Left ventricle myocardium inferior (tissue), 1 donor: Measurements from ENCODE around the gene PCCA. TPM values are rescaled to one million over a fixed set of nuclear protein-coding genes. Genes with fewer than 3 reads are reported as not detected.

Experiments
- DNase-seq: peaks from one replicate; pipeline ENCODE4 v3.0.0-alpha.2; 2020
- H3K27ac ChIP-seq: fragments of 200-600 bp; replicated peaks from 2 replicates; pipeline ENCODE4 v1.8.0; 2021
- H3K27me3 ChIP-seq: fragments of 200-600 bp; 2 replicates; pipeline ENCODE4 v1.8.0; 2021; ENCODE audit warnings: low read depth
- H3K36me3 ChIP-seq: fragments of 200-600 bp; 2 replicates; pipeline ENCODE4 v1.8.0; 2021
- H3K4me1 ChIP-seq: fragments of 200-600 bp; 2 replicates; pipeline ENCODE4 v1.8.0; 2021
- H3K4me3 ChIP-seq: fragments of 200-600 bp; 2 replicates; pipeline ENCODE4 v1.8.0; 2021; ENCODE audit warnings: mild to moderate bottlenecking, moderate library complexity
- H3K9me3 ChIP-seq: fragments of 200-600 bp; replicated peaks from 2 replicates; pipeline ENCODE4 v1.8.0; 2021
- CTCF ChIP-seq: fragments of 200-600 bp; IDR thresholded peaks from 2 replicates; pipeline ENCODE4 v1.8.0; 2021; ENCODE audit warnings: antibody characterized with exemption, mild to moderate bottlenecking, borderline replicate concordance
- intact Hi-C: fragments of 100-400 bp; cut with micrococcal nuclease; formaldehyde crosslinking; loops from one replicate; pipeline ENCODE4 v1.11.0; 2022
- total RNA-seq: library from RNA; stranded (reverse); fragmentation: NEBNext Ultra II Directional; extraction: Animal tissue kit (Norgen Biotek cat#: 25700); gene quantifications from one replicate; pipeline ENCODE4 v1.2.1, GENCODE V29; 2021
- donor health status: DM: no; HTN: yes; CAD: no; lungs with severe emphysema.

Gene PCCA
- total RNA-seq, 1 donor from 2014 or later, result 65.4 TPM

DNA sequence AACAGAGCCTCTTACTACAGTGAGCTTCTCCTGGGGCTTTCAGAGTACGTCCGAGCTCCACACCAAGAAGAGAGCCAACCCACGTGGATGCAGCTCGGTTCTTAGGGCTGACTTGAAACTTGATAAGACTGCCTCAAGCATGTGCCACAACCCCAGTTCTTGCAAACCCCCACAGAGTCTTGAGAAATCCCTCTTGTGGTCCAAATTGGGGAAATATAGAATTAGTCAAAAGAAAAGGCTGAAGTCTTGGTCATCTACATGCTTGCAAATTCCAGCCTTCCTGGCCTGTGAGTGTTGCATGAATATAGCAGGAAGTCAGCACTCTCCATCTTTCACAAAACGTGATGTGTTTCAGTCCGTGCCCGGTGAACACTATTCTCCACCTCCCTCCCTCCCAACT lies 404.5 kb downstream of the PCCA start:
- Histone ChIP-seq H3K27me3 (no peaks in the 10 kb centered on the region), H3K36me3 (no peaks in the 10 kb centered on the region), H3K9me3 (no peaks in the 10 kb centered on the region), H3K27ac (no peak overlapping the region), H3K4me1 (no peaks in the 10 kb centered on the region), H3K4me3 (no peak overlapping the region)
- DNase-seq, result no peak
- TF ChIP-seq CTCF, result no peak
- intact Hi-C loops, result no loop called here

DNA sequence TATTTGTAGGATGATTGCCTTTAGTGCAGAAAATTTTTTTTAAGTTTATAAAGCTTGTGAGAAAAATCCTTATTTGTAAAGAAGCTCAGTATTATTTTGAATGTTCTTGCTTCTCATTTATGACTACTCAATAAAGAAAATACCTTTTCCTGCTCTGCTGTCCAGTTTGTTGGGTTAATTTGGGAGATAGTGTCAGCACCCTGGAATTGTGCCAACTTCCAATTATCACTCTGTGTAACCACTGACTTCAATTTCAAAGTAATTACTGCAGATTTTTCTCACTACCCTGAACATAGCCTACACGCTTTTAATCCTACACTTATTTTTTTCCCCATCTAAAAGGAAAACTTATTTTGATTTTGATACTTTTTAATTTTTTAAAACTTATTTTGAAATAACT lies 406.6 kb downstream of the PCCA start:
- intact Hi-C loops, result no loop called here
- no peaks in the 10 kb centered on the region for H3K4me1 ChIP-seq
- no peak for DNase-seq
- no peaks in the 10 kb centered on the region for H3K9me3 ChIP-seq
- no peak overlapping the region for H3K4me3 ChIP-seq
- TF ChIP-seq CTCF, result no peak
- no peaks in the 10 kb centered on the region for H3K36me3 ChIP-seq
- H3K27me3 ChIP-seq, result no peaks in the 10 kb centered on the region
- H3K27ac ChIP-seq, result no peak overlapping the region

DNA sequence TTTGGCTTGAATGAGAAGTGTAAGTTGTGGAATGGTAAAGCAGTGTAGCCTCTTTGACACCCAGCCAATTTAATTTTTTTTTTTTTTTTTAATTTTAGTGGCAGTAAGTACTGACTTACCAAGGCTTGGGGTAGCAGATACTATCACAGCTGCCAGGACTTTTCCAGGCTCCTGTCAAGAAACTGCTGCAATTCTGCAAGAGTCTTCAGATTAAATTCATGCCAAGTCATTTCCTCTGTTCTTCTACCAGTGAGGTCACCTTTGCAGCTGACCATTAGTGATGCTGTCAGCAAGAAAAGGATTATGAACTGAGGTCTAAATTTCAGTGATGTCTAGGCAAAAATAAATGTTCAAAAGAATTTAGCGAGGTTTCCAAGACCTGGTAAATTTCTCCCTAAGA lies 408.5 kb downstream of the PCCA start:
- Histone ChIP-seq H3K36me3 (no peaks in the 10 kb centered on the region), H3K4me3 (no peak overlapping the region), H3K27ac (no peak overlapping the region), H3K9me3 (no peaks in the 10 kb centered on the region), H3K27me3 (no peaks in the 10 kb centered on the region), H3K4me1 (no peaks in the 10 kb centered on the region)
- no peak for DNase-seq
- intact Hi-C loops, result no loop called here
- no peak for TF ChIP-seq CTCF

GRCh38 chr13:100502446-100502845 lies 413.6 kb downstream of the PCCA start:
- no peak for TF ChIP-seq CTCF
- intact Hi-C loops, result no loop called here
- no peaks in the 10 kb centered on the region for H3K27me3 ChIP-seq

GRCh38 chr13:100503622-100504021 lies 414.7 kb downstream of the PCCA start:
- intact Hi-C loops, result no loop called here
- no peak overlapping the region for H3K4me3 ChIP-seq

More at GRCh38 chr13:100502446-100502845, 413.6 kb downstream of the PCCA start:
- Histone ChIP-seq H3K4me1 (no peaks in the 10 kb centered on the region), H3K4me3 (no peak overlapping the region), H3K27ac (no peak overlapping the region), H3K36me3 (no peaks in the 10 kb centered on the region), H3K9me3 (no peaks in the 10 kb centered on the region)
- DNase-seq, result no peak

More at GRCh38 chr13:100503622-100504021, 414.7 kb downstream of the PCCA start:
- no peak for TF ChIP-seq CTCF
- Histone ChIP-seq H3K36me3 (no peaks in the 10 kb centered on the region), H3K27ac (no peak overlapping the region), H3K9me3 (no peaks in the 10 kb centered on the region), H3K27me3 (no peaks in the 10 kb centered on the region), H3K4me1 (no peaks in the 10 kb centered on the region)
- no peak for DNase-seq
